Right lobe of liver (tissue), 6 donors: ENCODE results near the gene CIAO3. TPM values are rescaled to one million over a fixed set of nuclear protein-coding genes. Genes with fewer than 3 reads are reported as not detected.

Experiments
- ATAC-seq, 4 donors: fragments of 200-7000 bp; cut with Tn5 transposase; one replicate each; pipeline ENCODE4 v1.9.1; 2020; ENCODE audit warnings: mild to moderate bottlenecking in 4 of 4, moderate library complexity in 4 of 4
- DNase-seq, 3 donors: peaks; one replicate each; pipeline ENCODE4 v3.0.0-alpha.2; 2020
- H3K27ac ChIP-seq, 3 donors: fragments of 200-600 bp; one replicate each; pipeline ENCODE4 v1.8.0; 2022
- H3K27me3 ChIP-seq, 2 donors: fragments of 200-600 bp; one replicate each; pipeline ENCODE4 v1.8.0; 2022
- H3K36me3 ChIP-seq, 4 donors: fragments of 200-600 bp; sonication (generic) in 1 of 4; one replicate each; pipeline versions ENCODE4 v1.5.1 to v1.8.0; 2017 to 2022; ENCODE audit warnings: control low read depth in 1 of 4
- H3K4me1 ChIP-seq, 4 donors: fragments of 200-600 bp; sonication (generic) in 1 of 4; one replicate each; pipeline versions ENCODE4 v1.5.1 to v1.8.0; 2017 to 2022; ENCODE audit warnings: control low read depth in 1 of 4
- H3K4me3 ChIP-seq, 3 donors: fragments of 200-600 bp; one replicate each; pipeline ENCODE4 v1.8.0; 2022
- H3K9me3 ChIP-seq, 4 donors: fragments of 200-600 bp; sonication (generic) in 1 of 4; one replicate each; pipeline versions ENCODE4 v1.5.1 to v1.8.0; 2017 to 2022; ENCODE audit warnings: control low read depth in 1 of 4
- POLR2A ChIP-seq: fragments of 450-650 bp; IDR thresholded peaks from one replicate; pipeline ENCODE4 v1.6.1; 2017; ENCODE audit warnings: antibody characterized with exemption, mild to moderate bottlenecking
- WGBS: methylation state at CpG from one replicate; pipeline ENCODE4 v1.1.6; 2018; ENCODE audit warnings: low coverage, low lambda C conversion rate; ENCODE audit not compliant: insufficient coverage; ENCODE audit errors: missing lambda C conversion rate; 5-methylcytosine and 5-hydroxymethylcytosine counted together
- intact Hi-C, 2 donors: fragments of 100-400 bp; cut with DNase I; formaldehyde crosslinking; loops; one replicate each; pipeline versions ENCODE4 v1.11.2 to v1.14.1; 2022
- total RNA-seq, 6 experiments: library from RNA; depleted of rRNA in 2 of 6; stranded (reverse); fragments of >200 nt in 2 of 6; fragmentation: NEBNext Ultra II Directional in 3 of 6; extraction: Animal tissue kit (Norgen Biotek cat#: 25700) in 3 of 6; gene quantifications; one replicate each; pipeline versions ENCODE4 v1.1.0 to v1.2.4, GENCODE V29; 2016 to 2023
- TF ChIP-seq, protein P1 (sequence below), 4 donors: fragments of 200-600 bp in 3 of 4; fragments of 450-650 bp in 1 of 4; IDR thresholded peaks; one replicate each; pipeline versions ENCODE4 v1.5.1 to v1.8.0; 2016 to 2022; ENCODE audit warnings: antibody characterized with exemption in 4 of 4, mild to moderate bottlenecking in 2 of 4
- donor health status: DM: no; HTN: yes; CAD: no.
- donor health status: DM: no; HTN: no; CAD: no.
- donor health status: DM: no; HTN: no; CAD: no.
- donor health status: DM: no; HTN: yes; CAD: no.
- donor health status: DM: no; HTN: yes; CAD: no.

The CIAO3 gene
- total RNA-seq, 6 experiments from 2014 or later: 11.9 to 26.1 (median 17.3) TPM

DNA sequence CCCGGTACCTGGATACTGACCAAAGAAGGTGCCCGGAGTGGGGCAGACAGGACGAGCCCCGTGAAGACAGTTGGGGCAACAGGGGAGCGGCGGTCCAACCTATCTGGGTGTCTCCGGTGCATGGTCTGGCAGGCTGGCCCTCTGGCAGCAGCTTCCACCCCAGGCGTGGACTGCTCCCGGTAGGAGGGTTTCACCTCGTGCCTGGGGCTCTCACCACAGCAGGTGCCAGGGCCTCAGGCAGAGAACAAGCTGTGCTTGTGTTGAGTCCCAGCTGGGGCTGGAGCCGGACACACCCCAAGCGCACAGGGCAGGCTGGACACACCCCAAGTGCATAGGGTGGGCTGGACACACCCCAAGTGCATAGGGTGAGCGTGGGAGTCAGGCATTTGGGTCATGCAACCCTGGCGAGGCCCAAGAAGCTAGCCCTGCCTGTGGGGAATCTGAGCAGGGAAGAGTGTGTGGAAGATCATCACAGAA is 33.7 kb downstream of the CIAO3 start:
- no peak for DNase-seq
- H3K36me3 ChIP-seq: no peaks in the 10 kb centered on the region
- no peak for TF ChIP-seq POLR2A
- TF ChIP-seq, protein P1, sequence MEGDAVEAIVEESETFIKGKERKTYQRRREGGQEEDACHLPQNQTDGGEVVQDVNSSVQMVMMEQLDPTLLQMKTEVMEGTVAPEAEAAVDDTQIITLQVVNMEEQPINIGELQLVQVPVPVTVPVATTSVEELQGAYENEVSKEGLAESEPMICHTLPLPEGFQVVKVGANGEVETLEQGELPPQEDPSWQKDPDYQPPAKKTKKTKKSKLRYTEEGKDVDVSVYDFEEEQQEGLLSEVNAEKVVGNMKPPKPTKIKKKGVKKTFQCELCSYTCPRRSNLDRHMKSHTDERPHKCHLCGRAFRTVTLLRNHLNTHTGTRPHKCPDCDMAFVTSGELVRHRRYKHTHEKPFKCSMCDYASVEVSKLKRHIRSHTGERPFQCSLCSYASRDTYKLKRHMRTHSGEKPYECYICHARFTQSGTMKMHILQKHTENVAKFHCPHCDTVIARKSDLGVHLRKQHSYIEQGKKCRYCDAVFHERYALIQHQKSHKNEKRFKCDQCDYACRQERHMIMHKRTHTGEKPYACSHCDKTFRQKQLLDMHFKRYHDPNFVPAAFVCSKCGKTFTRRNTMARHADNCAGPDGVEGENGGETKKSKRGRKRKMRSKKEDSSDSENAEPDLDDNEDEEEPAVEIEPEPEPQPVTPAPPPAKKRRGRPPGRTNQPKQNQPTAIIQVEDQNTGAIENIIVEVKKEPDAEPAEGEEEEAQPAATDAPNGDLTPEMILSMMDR (IDR thresholded peaks at IDR 0.05): no peak
- no peaks in the 10 kb centered on the region for H3K4me1 ChIP-seq
- no peaks in the 10 kb centered on the region for H3K9me3 ChIP-seq
- 22% methylated on average over 4 of the region's 14 CpGs for WGBS
- no peak overlapping the region for H3K27ac ChIP-seq
- intact Hi-C loops: loop anchor here in 1 of 2 donors (5.0 kb wide), 1 partner anchor 75 kb away; no protein-coding TSS in a partner anchor
- no peak overlapping the region for H3K4me3 ChIP-seq
- H3K27me3 ChIP-seq: no peaks in the 10 kb centered on the region
- no peak for ATAC-seq

DNA sequence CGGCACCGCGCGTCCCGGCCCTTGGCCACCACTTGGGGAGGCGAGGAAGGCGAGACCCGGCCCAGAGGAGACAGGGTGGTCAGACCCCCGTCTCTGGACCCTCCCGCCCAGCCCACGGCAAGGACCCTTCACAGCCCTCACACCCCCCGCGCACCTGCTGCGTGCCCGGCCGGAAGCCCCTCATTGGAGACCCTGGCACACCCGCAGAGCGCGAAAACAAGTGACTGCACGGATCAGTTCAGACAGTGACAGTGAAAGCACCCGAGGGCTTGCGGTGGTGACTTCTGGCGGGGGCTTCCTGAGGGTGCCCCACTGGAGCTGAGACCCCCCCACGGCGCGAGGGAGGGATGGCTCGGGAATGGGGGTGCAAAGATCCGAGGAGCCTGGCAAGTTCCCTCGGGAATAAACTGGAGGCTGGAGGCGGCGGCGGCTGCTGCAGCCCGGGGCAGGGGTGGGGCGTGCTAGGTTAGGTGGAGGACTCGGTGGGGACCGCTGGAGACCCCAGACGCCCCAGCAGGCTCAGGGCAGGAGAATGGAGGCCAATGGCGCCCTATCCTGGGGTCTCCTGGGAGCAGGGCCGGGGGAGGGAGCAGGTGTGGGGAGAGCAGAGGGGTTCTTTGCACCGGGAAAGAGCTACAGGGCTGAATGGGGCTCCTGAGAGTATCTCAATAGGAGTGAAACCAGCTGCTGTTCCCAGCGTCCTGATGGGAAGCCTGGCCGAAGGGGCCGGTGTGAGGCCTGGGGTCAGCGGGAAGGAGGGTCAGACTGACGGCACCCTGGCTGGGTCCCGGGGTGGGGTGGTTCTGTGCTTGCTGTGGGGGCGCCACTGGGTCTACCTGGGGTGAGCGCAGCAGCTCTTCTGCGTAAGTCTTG is 34.4 kb downstream of the CIAO3 start:
- no peak overlapping the region for H3K27ac ChIP-seq
- TF ChIP-seq, protein P1 (IDR thresholded peaks at IDR 0.05): no peak
- no peak for TF ChIP-seq POLR2A
- no peaks in the 10 kb centered on the region for H3K9me3 ChIP-seq
- 5% methylated on average over 22 of the region's 49 CpGs for WGBS
- no peaks in the 10 kb centered on the region for H3K36me3 ChIP-seq
- H3K27me3 ChIP-seq: peaks cover 0 to 3% of the 10 kb centered on the region in 2 donors
- DNase-seq (no peak), ATAC-seq (no peak)
- no peak overlapping the region for H3K4me3 ChIP-seq
- H3K4me1 ChIP-seq: no peaks in the 10 kb centered on the region
- intact Hi-C loops: loop anchor here in 1 of 2 donors (5.0 kb wide), 1 partner anchor 76 kb away; no protein-coding TSS in a partner anchor

DNA sequence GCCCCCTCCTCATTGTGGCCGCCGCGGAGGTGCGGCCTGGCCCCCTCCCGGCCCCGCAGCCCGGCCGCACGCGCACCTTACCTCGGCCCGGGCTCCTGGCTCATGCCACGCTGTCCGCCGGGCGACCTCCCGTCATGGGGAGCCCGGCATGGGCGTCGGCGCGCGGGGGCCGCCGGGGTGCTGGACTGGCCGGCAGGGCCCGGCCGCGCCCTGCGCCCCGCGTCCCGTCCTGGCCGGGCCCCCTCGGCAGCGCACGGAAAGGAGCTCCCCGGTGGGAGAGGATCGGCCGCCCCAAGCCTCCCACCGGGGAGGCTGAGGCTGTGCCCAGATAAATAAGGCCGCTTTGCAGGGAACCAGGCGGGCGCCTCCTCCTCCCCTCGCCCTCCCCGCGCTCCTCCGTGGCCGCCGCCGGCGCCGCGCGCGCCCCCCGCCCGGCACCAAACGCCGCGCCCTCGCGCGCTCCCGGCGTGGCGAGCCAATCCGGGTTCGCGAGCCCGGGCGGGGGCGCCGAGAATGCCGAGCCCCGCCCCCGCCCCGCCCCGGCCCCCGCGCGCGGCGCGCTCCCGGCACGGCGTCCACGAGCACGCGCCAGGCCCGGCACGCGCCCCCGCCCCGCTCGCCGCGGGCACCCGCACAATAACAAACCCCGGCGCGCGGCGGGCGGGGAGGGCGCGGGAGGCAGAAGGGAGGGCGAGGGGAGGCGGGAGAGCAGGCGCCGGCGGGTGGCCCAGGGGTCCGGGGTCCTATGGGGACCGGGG is 35.2 kb downstream of the CIAO3 start, which contains the start of gene FBXL16:
FBXL16 (minus strand) TSS at position 371 of the 758 bp plus-strand sequence. CDS start 8,396 bp downstream, outside the sequence.
- ATAC-seq: no peak

More for the DNA sequence above, 35.2 kb downstream of the CIAO3 start, which contains the start of gene FBXL16:
- DNase-seq: no peak
- Histone ChIP-seq H3K27ac (no peak within 1 kb of the TSS), H3K36me3 (no peaks in the 10 kb centered on the region), H3K27me3 (peaks cover 5 to 8% of the 10 kb centered on the region in 2 donors), H3K4me1 (no peaks in the 10 kb centered on the region), H3K4me3 (no peak within 1 kb of the TSS), H3K9me3 (no peaks in the 10 kb centered on the region)
- intact Hi-C loops: loop anchor here in 1 of 2 donors (5.0 kb wide), 1 partner anchor 77 kb away; no protein-coding TSS in a partner anchor
- TF ChIP-seq, protein P1 (IDR thresholded peaks at IDR 0.05): no peak
- no peak for TF ChIP-seq POLR2A
- no CpG with 5 or more reads among the region's 115 CpGs for WGBS
